ENCODE results near the gene SZT2. TPM values are rescaled to one million over a fixed set of nuclear protein-coding genes. Genes with fewer than 3 reads are reported as not detected.

Gene SZT2
- total RNA-seq, 3 donors from 2014 or later, result 29.1 to 49.2 (median 44.3) TPM

DNA sequence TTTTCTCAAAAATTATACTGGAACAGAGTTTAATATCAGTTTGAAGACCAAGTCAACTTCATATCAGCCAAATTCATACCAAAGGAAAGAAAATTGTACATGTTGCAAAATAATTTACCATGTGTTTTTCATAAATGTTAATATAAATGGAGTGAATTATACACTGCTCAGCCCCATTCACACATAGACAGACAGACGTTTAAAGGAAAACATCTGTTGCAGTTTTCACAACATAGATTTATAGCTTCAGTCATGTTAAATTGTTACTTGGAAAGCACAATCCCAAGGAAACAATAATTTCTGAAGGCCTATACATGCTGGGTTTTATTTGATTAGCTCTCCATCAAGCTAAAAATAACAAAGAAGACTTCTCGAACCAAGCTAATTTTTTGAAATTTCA lies 91.8 kb downstream of the SZT2 start:
- no peak for DNase-seq (ENCODE audit: low spot score in 2 of 2)
- no peaks in the 10 kb centered on the region for H3K9me3 ChIP-seq
- intact Hi-C loops (cut with DNase I; ENCODE audit: low total_unique reads), result no loop called here
- H3K4me1 ChIP-seq, result no peaks in the 10 kb centered on the region
- H3K27ac ChIP-seq, result no peak overlapping the region
- no peak overlapping the region for H3K4me3 ChIP-seq
- no peaks in the 10 kb centered on the region for H3K27me3 ChIP-seq
- TF ChIP-seq POLR2A (IDR thresholded peaks at IDR 0.05) (no peak), POLR2AphosphoS5 (IDR thresholded peaks at IDR 0.05) (no peak), CTCF (IDR thresholded peaks at IDR 0.05) (no peak)
- no peaks in the 10 kb centered on the region for H3K36me3 ChIP-seq

DNA sequence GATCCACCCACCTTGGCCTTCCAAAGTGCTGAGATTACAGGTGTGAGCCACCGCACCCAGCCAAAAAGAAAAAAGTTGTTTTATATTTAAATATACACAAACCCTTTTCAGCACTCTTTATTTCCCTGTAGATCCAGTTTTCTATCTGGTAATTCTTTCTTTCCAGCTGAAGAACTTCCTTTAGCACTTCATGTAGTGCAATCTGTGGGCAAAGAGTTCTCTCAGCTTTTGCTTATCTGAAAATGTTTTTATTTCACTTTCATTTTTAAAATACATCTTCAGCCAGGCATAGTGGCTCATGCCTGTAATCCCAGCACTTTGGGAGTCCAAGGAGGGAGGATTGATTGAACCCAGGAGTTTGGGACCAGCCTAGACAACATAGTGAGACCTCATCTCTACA lies 92.5 kb downstream of the SZT2 start:
- intact Hi-C loops (cut with DNase I; ENCODE audit: low total_unique reads), result no loop called here
- Histone ChIP-seq H3K4me3 (no peak overlapping the region), H3K4me1 (no peaks in the 10 kb centered on the region), H3K36me3 (no peaks in the 10 kb centered on the region), H3K9me3 (no peaks in the 10 kb centered on the region), H3K27ac (no peak overlapping the region), H3K27me3 (no peaks in the 10 kb centered on the region)
- no peak for DNase-seq (ENCODE audit: low spot score in 2 of 2)
- no peak for TF ChIP-seq CTCF (IDR thresholded peaks at IDR 0.05)
- no peak for TF ChIP-seq POLR2AphosphoS5 (IDR thresholded peaks at IDR 0.05)
- TF ChIP-seq POLR2A (IDR thresholded peaks at IDR 0.05), result no peak

DNA sequence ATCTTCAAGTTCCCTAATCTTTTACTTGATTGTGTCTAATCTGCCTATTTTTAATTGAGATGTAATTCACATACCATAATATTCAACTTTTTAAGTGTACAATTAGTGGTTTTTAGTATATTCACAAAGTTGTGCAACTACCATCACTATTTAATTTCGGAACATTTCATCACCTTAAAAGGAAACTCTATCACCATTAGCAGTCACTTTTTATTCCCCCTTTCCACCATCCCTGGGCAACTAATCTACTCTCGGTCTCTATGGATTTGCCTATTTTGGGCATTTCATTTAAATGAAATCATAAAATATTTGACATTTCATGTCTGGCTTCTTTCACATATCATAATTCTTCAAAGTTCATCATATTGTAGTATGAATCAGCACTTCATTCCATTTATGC lies 94.7 kb downstream of the SZT2 start:
- H3K4me3 ChIP-seq, result no peak overlapping the region
- peaks cover 0 to 8% of the 10 kb centered on the region in 2 donors for H3K9me3 ChIP-seq
- no peaks in the 10 kb centered on the region for H3K36me3 ChIP-seq
- intact Hi-C loops (cut with DNase I; ENCODE audit: low total_unique reads), result no loop called here
- TF ChIP-seq POLR2A (IDR thresholded peaks at IDR 0.05), result no peak
- no peak for TF ChIP-seq CTCF (IDR thresholded peaks at IDR 0.05)
- no peak for TF ChIP-seq POLR2AphosphoS5 (IDR thresholded peaks at IDR 0.05)
- no peaks in the 10 kb centered on the region for H3K4me1 ChIP-seq
- DNase-seq (ENCODE audit: low spot score in 2 of 2), result no peak
- H3K27ac ChIP-seq, result no peak overlapping the region
- no peaks in the 10 kb centered on the region for H3K27me3 ChIP-seq

DNA sequence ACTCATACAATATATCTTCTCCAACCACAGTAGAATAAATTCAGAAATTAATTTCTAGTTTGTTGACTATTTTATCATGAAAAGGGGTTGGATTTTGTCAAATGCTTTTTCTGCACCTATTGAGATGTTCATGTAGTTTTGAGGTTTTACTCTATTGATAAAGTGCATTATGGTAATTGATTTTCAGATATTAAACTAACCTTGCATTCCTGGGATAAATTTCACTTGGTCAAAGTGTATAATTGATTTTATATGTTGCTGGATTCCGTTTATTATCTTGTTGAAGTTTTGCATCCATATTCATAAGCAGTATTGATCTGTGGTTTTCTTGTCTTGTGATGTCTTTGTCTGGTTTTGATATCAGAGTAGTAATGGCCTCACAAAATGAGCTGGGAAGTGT lies 98.5 kb downstream of the SZT2 start:
- H3K36me3 ChIP-seq, result no peaks in the 10 kb centered on the region
- H3K27me3 ChIP-seq, result no peaks in the 10 kb centered on the region
- intact Hi-C loops (cut with DNase I; ENCODE audit: low total_unique reads), result no loop called here
- H3K4me1 ChIP-seq, result no peaks in the 10 kb centered on the region
- H3K27ac ChIP-seq, result no peak overlapping the region
- H3K9me3 ChIP-seq, result peaks cover 7 to 8% of the 10 kb centered on the region in 2 donors
- TF ChIP-seq CTCF (IDR thresholded peaks at IDR 0.05) (no peak), POLR2A (IDR thresholded peaks at IDR 0.05) (no peak), POLR2AphosphoS5 (IDR thresholded peaks at IDR 0.05) (no peak)
- no peak for DNase-seq (ENCODE audit: low spot score in 2 of 2)
- H3K4me3 ChIP-seq, result no peak overlapping the region

DNA sequence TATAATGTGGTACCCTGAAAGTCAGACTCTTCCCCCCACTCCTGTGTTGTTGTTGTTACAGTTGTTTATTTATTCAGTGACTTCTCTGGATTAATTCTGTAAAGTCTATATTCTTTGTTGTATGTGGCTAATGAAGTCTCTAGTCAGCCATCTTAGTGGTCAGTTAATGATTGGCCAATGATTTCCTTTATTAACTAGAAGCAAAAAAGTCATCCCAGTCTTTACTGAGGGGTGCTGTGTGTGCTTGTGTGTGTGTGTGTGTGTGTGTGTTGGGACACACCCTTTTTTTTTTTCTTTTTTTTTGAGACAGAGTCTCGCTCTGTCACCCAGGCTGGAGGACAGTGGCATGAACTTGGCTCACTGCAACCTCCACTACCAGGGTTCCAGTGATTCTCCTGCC lies 101.4 kb downstream of the SZT2 start:
- Histone ChIP-seq H3K27ac (no peak overlapping the region), H3K4me3 (no peak overlapping the region), H3K27me3 (no peaks in the 10 kb centered on the region), H3K9me3 (peaks cover 7 to 8% of the 10 kb centered on the region in 2 donors), H3K4me1 (no peaks in the 10 kb centered on the region), H3K36me3 (no peaks in the 10 kb centered on the region)
- DNase-seq (ENCODE audit: low spot score in 2 of 2), result no peak
- TF ChIP-seq POLR2AphosphoS5 (IDR thresholded peaks at IDR 0.05) (no peak), CTCF (IDR thresholded peaks at IDR 0.05) (no peak), POLR2A (IDR thresholded peaks at IDR 0.05) (no peak)
- intact Hi-C loops (cut with DNase I; ENCODE audit: low total_unique reads), result no loop called here

Data from breast epithelium (tissue), 4 donors.